Thyroid gland (tissue), 4 donors: ENCODE measurements around the gene FOXJ2.

ENCODE experiments used
- CTCF ChIP-seq, 6 experiments: fragments of 200-600 bp in 3 of 6; fragments of 450-650 bp in 3 of 6; sonication (generic) in 3 of 6; IDR thresholded peaks; one replicate each; pipeline ENCODE4 v1.5.1; 2016 to 2019; ENCODE audit warnings: antibody characterized with exemption in 6 of 6, mild to moderate bottlenecking in 2 of 6, inconsistent platforms in 1 of 6, moderate library complexity in 1 of 6
- POLR2A ChIP-seq, 2 donors: fragments of 450-650 bp; IDR thresholded peaks; one replicate each; pipeline ENCODE4 v1.6.1; 2017; ENCODE audit warnings: antibody characterized with exemption in 2 of 2, mild to moderate bottlenecking in 2 of 2, moderate library complexity in 1 of 2

GRCh38 chr12:8064131-8064530, 31.6 kb downstream of the FOXJ2 start:
- no peak for TF ChIP-seq POLR2A (IDR thresholded peaks at IDR 0.05)
- TF ChIP-seq CTCF (IDR thresholded peaks at IDR 0.05) = no peak
